Liver (tissue), 9 donors: ENCODE data around the gene BCL2L14. TPM values are rescaled to one million over a fixed set of nuclear protein-coding genes. Genes with fewer than 3 reads are reported as not detected.

Experiments used
- DNase-seq: peaks from one replicate; pipeline ENCODE4 v3.0.0-alpha.2; 2017; ENCODE audit warnings: low spot score
- H3K27ac ChIP-seq, 2 donors: one replicate each; pipeline ENCODE4 v1.7.0; 2013; ENCODE audit warnings: inconsistent platforms in 2 of 2, low read length in 2 of 2, control low read depth in 1 of 2, low read depth in 1 of 2, mild to moderate bottlenecking in 1 of 2
- H3K27me3 ChIP-seq, 4 donors: one replicate each; pipeline versions ENCODE4 v1.6.1 to v1.7.0; 2013; ENCODE audit warnings: low read length in 3 of 4, inconsistent platforms in 1 of 4, mild to moderate bottlenecking in 1 of 4, moderate library complexity in 1 of 4; ENCODE audit not compliant: control insufficient read depth in 4 of 4, insufficient read depth in 4 of 4
- H3K36me3 ChIP-seq, 4 donors: one replicate each; pipeline versions ENCODE4 v1.6.1 to v1.7.0; 2013; ENCODE audit warnings: low read length in 3 of 4, mild to moderate bottlenecking in 3 of 4, low read depth in 1 of 4, moderate library complexity in 1 of 4; ENCODE audit not compliant: control insufficient read depth in 4 of 4, insufficient read depth in 3 of 4
- H3K4me1 ChIP-seq, 4 donors: one replicate each; pipeline versions ENCODE4 v1.6.1 to v1.7.0; 2013; ENCODE audit warnings: low read length in 3 of 4, mild to moderate bottlenecking in 3 of 4, moderate library complexity in 1 of 4; ENCODE audit not compliant: control insufficient read depth in 4 of 4, insufficient read depth in 4 of 4
- H3K4me3 ChIP-seq, 3 donors: one replicate each; pipeline versions ENCODE4 v1.6.1 to v1.7.0; 2013; ENCODE audit warnings: low read length in 3 of 3, control low read depth in 1 of 3, low read depth in 1 of 3, mild to moderate bottlenecking in 1 of 3
- H3K9ac ChIP-seq, 2 donors: one replicate each; pipeline ENCODE4 v1.7.0; 2013; ENCODE audit warnings: low read length in 2 of 2, mild to moderate bottlenecking in 2 of 2, moderate library complexity in 2 of 2, control low read depth in 1 of 2, low read depth in 1 of 2
- H3K9me3 ChIP-seq, 4 donors: one replicate each; pipeline versions ENCODE4 v1.6.1 to v1.7.0; 2013; ENCODE audit warnings: low read length in 3 of 4; ENCODE audit not compliant: control insufficient read depth in 4 of 4
- EGR1 ChIP-seq, 2 donors: IDR thresholded peaks; 2 replicates each; pipeline ENCODE4 v1.6.1; 2016 to 2018; ENCODE audit warnings: antibody characterized with exemption in 2 of 2, low read depth in 2 of 2
- FOXA1 ChIP-seq: IDR thresholded peaks from 2 replicates; pipeline ENCODE4 v1.6.1; 2016; ENCODE audit warnings: antibody characterized with exemption
- FOXA2 ChIP-seq: IDR thresholded peaks from 2 replicates; pipeline ENCODE4 v1.6.1; 2016; ENCODE audit warnings: antibody characterized with exemption
- GABPA ChIP-seq, 2 donors: IDR thresholded peaks in 1 of 2; conservative IDR thresholded peaks in 1 of 2; 2 replicates each; pipeline ENCODE4 v1.6.1; 2016; ENCODE audit warnings: antibody characterized with exemption in 2 of 2, mild to moderate bottlenecking in 1 of 2, moderate library complexity in 1 of 2
- HNF4A ChIP-seq, 2 donors: conservative IDR thresholded peaks; 2 replicates each; pipeline ENCODE4 v1.6.1; 2016; ENCODE audit warnings: antibody characterized with exemption in 2 of 2, mild to moderate bottlenecking in 2 of 2
- HNF4G ChIP-seq: IDR thresholded peaks from 2 replicates; pipeline ENCODE4 v1.6.1; 2016; ENCODE audit warnings: antibody characterized with exemption
- JUND ChIP-seq, 2 donors: IDR thresholded peaks; 2 replicates each; pipeline ENCODE4 v1.6.1; 2016; ENCODE audit warnings: antibody characterized with exemption in 2 of 2
- NR2F2 ChIP-seq: IDR thresholded peaks from 2 replicates; pipeline ENCODE4 v1.6.1; 2016; ENCODE audit warnings: antibody characterized with exemption
- RAD21 ChIP-seq, 2 donors: IDR thresholded peaks; 2 replicates each; pipeline ENCODE4 v1.6.1; 2016; ENCODE audit warnings: antibody characterized with exemption in 2 of 2, mild to moderate bottlenecking in 2 of 2
- RXRA ChIP-seq, 2 donors: IDR thresholded peaks; 2 replicates each; pipeline ENCODE4 v1.6.1; 2017 to 2018; ENCODE audit warnings: antibody characterized with exemption in 2 of 2, mild to moderate bottlenecking in 1 of 2
- SP1 ChIP-seq: IDR thresholded peaks from 2 replicates; pipeline ENCODE4 v1.6.1; 2018; ENCODE audit warnings: antibody characterized with exemption, mild to moderate bottlenecking
- TAF1 ChIP-seq: conservative IDR thresholded peaks from 2 replicates; pipeline ENCODE4 v1.6.1; 2016; ENCODE audit warnings: antibody characterized with exemption, mild to moderate bottlenecking
- YY1 ChIP-seq: IDR thresholded peaks from 2 replicates; pipeline ENCODE4 v1.6.1; 2016; ENCODE audit warnings: antibody characterized with exemption, mild to moderate bottlenecking
- WGBS: extraction: QIAGEN DNeasy Blood & Tissue Kit; methylation state at CpG from one replicate; pipeline ENCODE4 v1.1.7; 2013; 5-methylcytosine and 5-hydroxymethylcytosine counted together
- polyA plus RNA-seq, 2 donors: library from polyadenylated mRNA; stranded (reverse) in 1 of 2; unstranded in 1 of 2; fragments of 200-250 nt in 1 of 2; fragments of >200 nt in 1 of 2; fragmentation: Nextera tagmentation in 1 of 2; extraction: Ambion mirVana in 1 of 2; gene quantifications; one replicate each; pipeline versions ENCODE4 v1.2.1 to v1.2.3, GENCODE V29; 2013 to 2015
- total RNA-seq, 2 donors: library from RNA; depleted of rRNA; stranded (reverse); fragments of >200 nt; gene quantifications; one replicate each; pipeline ENCODE4 v1.2.3, GENCODE V29; 2014
- TF ChIP-seq, protein P1 (sequence below): IDR thresholded peaks from 2 replicates; pipeline ENCODE4 v1.6.1; 2016; ENCODE audit warnings: antibody characterized with exemption
- TF ChIP-seq, protein P2 (sequence below): IDR thresholded peaks from 2 replicates; pipeline ENCODE4 v1.6.1; 2016; ENCODE audit warnings: antibody characterized with exemption
- TF ChIP-seq, protein P3 (sequence below): fragments of 150-350 bp; IDR thresholded peaks from 2 replicates; pipeline ENCODE4 v1.5.1; 2017; ENCODE audit warnings: improper control_type of control experiment, low read depth, low read length; ENCODE audit not compliant: missing input control
- TF ChIP-seq, protein P4 (sequence below): IDR thresholded peaks from 2 replicates; pipeline ENCODE4 v1.6.1; 2016; ENCODE audit warnings: antibody characterized with exemption
- TF ChIP-seq, protein P5 (sequence below): IDR thresholded peaks from 2 replicates; pipeline ENCODE4 v1.6.1; 2016; ENCODE audit warnings: antibody characterized with exemption, mild to moderate bottlenecking
- donor health status: healthy.
- donor health status: healthy.
- donor health status: healthy.
- donor health status: healthy.
- donor health status: healthy.

Gene BCL2L14
- total and polyA plus RNA-seq, 4 donors: 0.15 to 2.5 (median 0.19) TPM

DNA sequence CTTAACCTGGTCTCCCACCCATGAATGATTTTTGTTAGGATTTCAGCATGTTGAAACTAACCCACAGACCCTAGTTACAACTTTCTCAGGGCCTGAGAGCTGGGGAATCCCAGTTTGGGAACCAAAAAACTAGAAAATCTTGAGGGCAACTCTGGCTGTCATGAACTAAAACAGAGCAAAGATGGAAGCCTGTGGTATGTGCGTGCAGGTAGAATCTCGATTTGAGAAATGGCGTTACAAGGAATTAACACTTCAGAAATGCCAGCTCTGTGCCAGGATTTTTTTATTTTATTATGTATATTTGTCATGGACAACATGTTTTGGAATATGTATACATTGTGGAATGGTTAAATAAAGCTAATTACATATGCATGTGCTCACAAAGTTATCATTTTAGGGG, 36.4 kb upstream of the BCL2L14 start:
- TF ChIP-seq, protein P1, sequence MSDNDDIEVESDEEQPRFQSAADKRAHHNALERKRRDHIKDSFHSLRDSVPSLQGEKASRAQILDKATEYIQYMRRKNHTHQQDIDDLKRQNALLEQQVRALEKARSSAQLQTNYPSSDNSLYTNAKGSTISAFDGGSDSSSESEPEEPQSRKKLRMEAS: no peak
- TF ChIP-seq, protein P2, sequence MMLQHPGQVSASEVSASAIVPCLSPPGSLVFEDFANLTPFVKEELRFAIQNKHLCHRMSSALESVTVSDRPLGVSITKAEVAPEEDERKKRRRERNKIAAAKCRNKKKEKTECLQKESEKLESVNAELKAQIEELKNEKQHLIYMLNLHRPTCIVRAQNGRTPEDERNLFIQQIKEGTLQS: no peak
- TF ChIP-seq GABPA (IDR thresholded peaks at IDR 0.05 in 1 of 2, conservative IDR thresholded peaks at IDR 0.05 in 1 of 2): no peak
- no peak for TF ChIP-seq YY1
- TF ChIP-seq, protein P3, sequence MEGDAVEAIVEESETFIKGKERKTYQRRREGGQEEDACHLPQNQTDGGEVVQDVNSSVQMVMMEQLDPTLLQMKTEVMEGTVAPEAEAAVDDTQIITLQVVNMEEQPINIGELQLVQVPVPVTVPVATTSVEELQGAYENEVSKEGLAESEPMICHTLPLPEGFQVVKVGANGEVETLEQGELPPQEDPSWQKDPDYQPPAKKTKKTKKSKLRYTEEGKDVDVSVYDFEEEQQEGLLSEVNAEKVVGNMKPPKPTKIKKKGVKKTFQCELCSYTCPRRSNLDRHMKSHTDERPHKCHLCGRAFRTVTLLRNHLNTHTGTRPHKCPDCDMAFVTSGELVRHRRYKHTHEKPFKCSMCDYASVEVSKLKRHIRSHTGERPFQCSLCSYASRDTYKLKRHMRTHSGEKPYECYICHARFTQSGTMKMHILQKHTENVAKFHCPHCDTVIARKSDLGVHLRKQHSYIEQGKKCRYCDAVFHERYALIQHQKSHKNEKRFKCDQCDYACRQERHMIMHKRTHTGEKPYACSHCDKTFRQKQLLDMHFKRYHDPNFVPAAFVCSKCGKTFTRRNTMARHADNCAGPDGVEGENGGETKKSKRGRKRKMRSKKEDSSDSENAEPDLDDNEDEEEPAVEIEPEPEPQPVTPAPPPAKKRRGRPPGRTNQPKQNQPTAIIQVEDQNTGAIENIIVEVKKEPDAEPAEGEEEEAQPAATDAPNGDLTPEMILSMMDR: no peak
- no peak for TF ChIP-seq NR2F2
- TF ChIP-seq FOXA1: no peak
- TF ChIP-seq, protein P4, sequence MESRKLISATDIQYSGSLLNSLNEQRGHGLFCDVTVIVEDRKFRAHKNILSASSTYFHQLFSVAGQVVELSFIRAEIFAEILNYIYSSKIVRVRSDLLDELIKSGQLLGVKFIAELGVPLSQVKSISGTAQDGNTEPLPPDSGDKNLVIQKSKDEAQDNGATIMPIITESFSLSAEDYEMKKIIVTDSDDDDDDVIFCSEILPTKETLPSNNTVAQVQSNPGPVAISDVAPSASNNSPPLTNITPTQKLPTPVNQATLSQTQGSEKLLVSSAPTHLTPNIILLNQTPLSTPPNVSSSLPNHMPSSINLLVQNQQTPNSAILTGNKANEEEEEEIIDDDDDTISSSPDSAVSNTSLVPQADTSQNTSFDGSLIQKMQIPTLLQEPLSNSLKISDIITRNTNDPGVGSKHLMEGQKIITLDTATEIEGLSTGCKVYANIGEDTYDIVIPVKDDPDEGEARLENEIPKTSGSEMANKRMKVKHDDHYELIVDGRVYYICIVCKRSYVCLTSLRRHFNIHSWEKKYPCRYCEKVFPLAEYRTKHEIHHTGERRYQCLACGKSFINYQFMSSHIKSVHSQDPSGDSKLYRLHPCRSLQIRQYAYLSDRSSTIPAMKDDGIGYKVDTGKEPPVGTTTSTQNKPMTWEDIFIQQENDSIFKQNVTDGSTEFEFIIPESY: no peak
- no peak for TF ChIP-seq HNF4A (conservative IDR thresholded peaks at IDR 0.05)
- TF ChIP-seq RXRA (IDR thresholded peaks at IDR 0.05): no peak
- TF ChIP-seq SP1: no peak
- no peak for TF ChIP-seq HNF4G
- no peak for TF ChIP-seq JUND (IDR thresholded peaks at IDR 0.05)
- no peak for TF ChIP-seq RAD21 (IDR thresholded peaks at IDR 0.05)
- TF ChIP-seq, protein P5, sequence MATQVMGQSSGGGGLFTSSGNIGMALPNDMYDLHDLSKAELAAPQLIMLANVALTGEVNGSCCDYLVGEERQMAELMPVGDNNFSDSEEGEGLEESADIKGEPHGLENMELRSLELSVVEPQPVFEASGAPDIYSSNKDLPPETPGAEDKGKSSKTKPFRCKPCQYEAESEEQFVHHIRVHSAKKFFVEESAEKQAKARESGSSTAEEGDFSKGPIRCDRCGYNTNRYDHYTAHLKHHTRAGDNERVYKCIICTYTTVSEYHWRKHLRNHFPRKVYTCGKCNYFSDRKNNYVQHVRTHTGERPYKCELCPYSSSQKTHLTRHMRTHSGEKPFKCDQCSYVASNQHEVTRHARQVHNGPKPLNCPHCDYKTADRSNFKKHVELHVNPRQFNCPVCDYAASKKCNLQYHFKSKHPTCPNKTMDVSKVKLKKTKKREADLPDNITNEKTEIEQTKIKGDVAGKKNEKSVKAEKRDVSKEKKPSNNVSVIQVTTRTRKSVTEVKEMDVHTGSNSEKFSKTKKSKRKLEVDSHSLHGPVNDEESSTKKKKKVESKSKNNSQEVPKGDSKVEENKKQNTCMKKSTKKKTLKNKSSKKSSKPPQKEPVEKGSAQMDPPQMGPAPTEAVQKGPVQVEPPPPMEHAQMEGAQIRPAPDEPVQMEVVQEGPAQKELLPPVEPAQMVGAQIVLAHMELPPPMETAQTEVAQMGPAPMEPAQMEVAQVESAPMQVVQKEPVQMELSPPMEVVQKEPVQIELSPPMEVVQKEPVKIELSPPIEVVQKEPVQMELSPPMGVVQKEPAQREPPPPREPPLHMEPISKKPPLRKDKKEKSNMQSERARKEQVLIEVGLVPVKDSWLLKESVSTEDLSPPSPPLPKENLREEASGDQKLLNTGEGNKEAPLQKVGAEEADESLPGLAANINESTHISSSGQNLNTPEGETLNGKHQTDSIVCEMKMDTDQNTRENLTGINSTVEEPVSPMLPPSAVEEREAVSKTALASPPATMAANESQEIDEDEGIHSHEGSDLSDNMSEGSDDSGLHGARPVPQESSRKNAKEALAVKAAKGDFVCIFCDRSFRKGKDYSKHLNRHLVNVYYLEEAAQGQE: no peak
- TF ChIP-seq FOXA2: no peak
- TF ChIP-seq TAF1: no peak
- no peak for TF ChIP-seq EGR1 (IDR thresholded peaks at IDR 0.05; ENCODE audit: low read depth in 2 of 2)
- H3K27me3 ChIP-seq: no peaks in the 10 kb centered on the region
- WGBS: 89% methylated on average over 3 of the region's 3 CpGs
- no peak for DNase-seq
- no peak overlapping the region for H3K9ac ChIP-seq
- H3K36me3 ChIP-seq: no peaks in the 10 kb centered on the region
- H3K4me1 ChIP-seq: peaks cover 0 to 9% (median 3%) of the 10 kb centered on the region in 4 donors
- H3K9me3 ChIP-seq: no peaks in the 10 kb centered on the region
- H3K27ac ChIP-seq: no peak overlapping the region
- H3K4me3 ChIP-seq: no peak overlapping the region
